HFFc6 (cell line): ENCODE measurements around the gene KIF18B. TPM values are rescaled to one million over a fixed set of nuclear protein-coding genes. Genes with fewer than 3 reads are reported as not detected.

ENCODE experiments used
- DNase-seq: peaks from one replicate; pipeline ENCODE4 v3.0.0-alpha.2; 2018
- H3K27ac Mint-ChIP-seq: 2 replicates; pipeline ENCODE4 v1.8.0; 2020; ENCODE audit warnings: mild to moderate bottlenecking, mixed read lengths
- H3K27me3 Mint-ChIP-seq: 2 replicates; pipeline ENCODE4 v1.8.0; 2021; ENCODE audit warnings: mild to moderate bottlenecking, moderate library complexity, mixed read lengths; ENCODE audit not compliant: insufficient read depth
- H3K36me3 Mint-ChIP-seq: 2 replicates; pipeline ENCODE4 v1.8.0; 2021; ENCODE audit warnings: low read depth, mixed read lengths
- H3K4me1 Mint-ChIP-seq: 2 replicates; pipeline ENCODE4 v1.8.0; 2020; ENCODE audit warnings: low read depth, mixed read lengths
- H3K4me3 Mint-ChIP-seq: 2 replicates; pipeline ENCODE4 v1.8.0; 2020; ENCODE audit warnings: mild to moderate bottlenecking, moderate library complexity, mixed read lengths
- H3K9me3 Mint-ChIP-seq: 2 replicates; pipeline ENCODE4 v1.8.0; 2020; ENCODE audit warnings: mild to moderate bottlenecking, mixed read lengths
- total RNA-seq, 6 experiments: library from RNA; stranded (reverse); fragmentation: NEBNext Ultra II Directional; extraction: Animal tissue kit (Norgen Biotek cat#: 25700); gene quantifications; 2 replicates in 1 of 6; 3 replicates in 5 of 6; pipeline ENCODE4 v1.2.3, GENCODE V29; 2021
- TF ChIP-seq, protein P1 (sequence below): fragments of 200-600 bp; sonication (generic); IDR thresholded peaks from 2 replicates; pipeline ENCODE4 v1.5.0; 2021; ENCODE audit warnings: antibody characterized with exemption, mild to moderate bottlenecking

The KIF18B gene
- total RNA-seq, 6 experiments from 2014 or later = 11.4 to 25.6 (median 24.1) TPM

DNA sequence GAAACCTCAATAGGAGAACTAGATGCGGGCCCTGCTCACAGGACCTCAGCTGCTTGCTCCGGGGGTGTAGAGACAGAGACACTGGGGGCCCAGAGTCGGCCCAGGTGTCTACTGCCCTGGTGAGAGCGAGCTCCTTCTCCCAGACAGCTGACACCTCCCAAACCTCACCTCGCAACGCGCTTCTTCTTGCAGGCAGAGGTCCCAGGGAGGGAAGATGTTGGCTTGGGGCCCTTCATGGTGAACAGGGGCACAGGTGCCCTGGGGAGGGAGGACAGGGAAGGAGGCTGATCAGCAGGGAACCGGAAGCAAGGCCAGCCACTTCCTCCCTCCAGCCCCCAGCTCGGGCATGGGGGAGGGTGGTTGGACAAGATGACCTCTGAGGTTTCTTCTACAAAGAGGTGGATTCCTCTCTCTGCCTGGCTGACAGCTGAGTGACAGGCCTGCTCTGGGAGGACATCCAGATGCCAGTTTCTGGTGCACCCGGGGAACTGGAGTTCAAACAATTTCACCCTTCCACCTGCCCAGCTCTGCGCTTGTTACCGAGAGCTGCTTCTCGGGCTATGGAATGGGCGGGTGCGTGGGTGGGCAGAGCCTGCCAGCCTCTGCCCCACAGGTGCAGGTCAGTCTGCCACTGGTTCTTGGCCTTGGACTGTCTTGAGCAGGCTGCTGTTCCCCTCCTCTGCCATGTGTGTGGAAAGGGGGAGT is 20.6 kb downstream of the KIF18B start:
- Mint-ChIP-seq H3K9me3 (no peaks in the 10 kb centered on the region), H3K4me3 (no peak overlapping the region), H3K27ac (no peak overlapping the region), H3K4me1 (no peaks in the 10 kb centered on the region), H3K36me3 (peaks cover 18% of the 10 kb centered on the region; the same call in 1 of the 2 replicates), H3K27me3 (peaks cover 5% of the 10 kb centered on the region)
- TF ChIP-seq, protein P1, sequence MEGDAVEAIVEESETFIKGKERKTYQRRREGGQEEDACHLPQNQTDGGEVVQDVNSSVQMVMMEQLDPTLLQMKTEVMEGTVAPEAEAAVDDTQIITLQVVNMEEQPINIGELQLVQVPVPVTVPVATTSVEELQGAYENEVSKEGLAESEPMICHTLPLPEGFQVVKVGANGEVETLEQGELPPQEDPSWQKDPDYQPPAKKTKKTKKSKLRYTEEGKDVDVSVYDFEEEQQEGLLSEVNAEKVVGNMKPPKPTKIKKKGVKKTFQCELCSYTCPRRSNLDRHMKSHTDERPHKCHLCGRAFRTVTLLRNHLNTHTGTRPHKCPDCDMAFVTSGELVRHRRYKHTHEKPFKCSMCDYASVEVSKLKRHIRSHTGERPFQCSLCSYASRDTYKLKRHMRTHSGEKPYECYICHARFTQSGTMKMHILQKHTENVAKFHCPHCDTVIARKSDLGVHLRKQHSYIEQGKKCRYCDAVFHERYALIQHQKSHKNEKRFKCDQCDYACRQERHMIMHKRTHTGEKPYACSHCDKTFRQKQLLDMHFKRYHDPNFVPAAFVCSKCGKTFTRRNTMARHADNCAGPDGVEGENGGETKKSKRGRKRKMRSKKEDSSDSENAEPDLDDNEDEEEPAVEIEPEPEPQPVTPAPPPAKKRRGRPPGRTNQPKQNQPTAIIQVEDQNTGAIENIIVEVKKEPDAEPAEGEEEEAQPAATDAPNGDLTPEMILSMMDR = no peak
- DNase-seq = no peak

DNA sequence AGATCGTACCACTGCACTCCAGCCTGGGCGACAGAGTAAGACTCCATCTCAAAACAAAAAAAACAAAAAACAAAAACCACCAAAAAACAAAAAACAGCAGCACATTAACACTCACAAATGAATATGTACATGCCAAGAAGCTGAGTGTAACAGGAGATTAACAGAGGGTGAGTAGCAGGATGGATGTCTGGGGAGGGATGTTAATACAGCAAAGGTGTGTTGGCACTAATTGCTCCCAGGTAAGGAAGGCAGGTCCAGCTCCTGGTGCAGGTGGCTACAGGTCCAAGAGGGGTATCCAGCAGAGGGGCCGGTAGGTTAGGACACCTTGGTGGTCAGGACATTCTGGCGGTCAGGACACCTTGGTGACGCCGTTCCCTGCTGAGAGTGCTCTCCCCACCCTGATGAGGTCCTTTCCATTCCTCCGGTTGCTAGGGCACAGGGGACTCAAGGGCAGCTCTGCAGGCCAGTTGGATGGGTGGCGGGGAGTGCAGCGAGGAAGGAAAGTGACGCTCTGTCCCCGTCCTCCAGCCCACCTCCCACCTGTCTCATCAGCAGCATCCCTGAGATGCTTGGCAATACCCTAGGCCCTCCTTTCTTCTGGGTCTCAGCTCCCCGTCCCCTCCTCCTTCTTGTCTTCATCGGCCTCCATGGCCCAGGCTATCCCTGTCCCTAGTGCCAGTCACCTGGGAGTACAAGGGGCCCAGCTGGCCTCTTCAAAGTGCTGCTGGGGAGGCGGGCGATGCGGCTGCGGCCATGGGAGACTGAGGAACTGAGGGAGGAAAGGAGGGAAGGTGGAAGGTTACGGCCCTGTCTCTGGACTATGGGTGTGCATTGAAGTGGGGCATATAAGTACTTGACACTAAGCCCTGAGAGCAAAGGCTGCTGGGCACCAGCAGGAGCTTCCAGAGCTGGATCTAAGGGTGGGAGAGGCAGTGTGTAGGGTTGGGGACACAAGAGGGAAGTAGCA is 21.6 kb downstream of the KIF18B start:
- TF ChIP-seq, protein P1 = no peak
- Mint-ChIP-seq H3K4me1 (peaks cover 6% of the 10 kb centered on the region; the same call in 1 of the 2 replicates), H3K4me3 (no peak overlapping the region), H3K9me3 (no peaks in the 10 kb centered on the region), H3K27me3 (peaks cover 6% of the 10 kb centered on the region), H3K36me3 (peaks cover 18% of the 10 kb centered on the region; the same call in 1 of the 2 replicates), H3K27ac (no peak overlapping the region)
- no peak for DNase-seq

DNA sequence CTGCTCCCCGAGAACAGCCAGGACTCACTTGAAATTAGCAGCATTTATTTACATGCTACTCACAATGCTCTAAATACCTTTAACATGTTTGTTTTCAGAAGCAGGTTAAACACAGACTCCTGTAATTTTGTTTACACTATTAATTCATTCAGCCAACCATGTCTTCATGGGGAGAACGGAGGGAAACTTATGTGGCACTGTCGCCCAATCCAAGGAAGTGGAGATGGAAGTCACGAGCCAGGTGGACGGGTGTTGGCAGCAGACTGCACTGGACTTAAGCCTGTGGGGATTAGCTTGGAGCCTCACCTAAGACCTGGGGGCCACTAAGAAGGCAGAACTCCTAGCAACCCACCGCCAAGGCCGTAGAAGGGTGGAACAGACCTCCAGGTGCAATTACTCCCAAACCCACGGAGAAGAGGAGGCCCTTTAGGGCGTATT is 23.4 kb downstream of the KIF18B start:
- Mint-ChIP-seq H3K9me3 (no peaks in the 10 kb centered on the region), H3K36me3 (peaks cover 10% of the 10 kb centered on the region; the same call in 1 of the 2 replicates), H3K27ac (no peak overlapping the region), H3K4me3 (no peak overlapping the region), H3K4me1 (peaks cover 6% of the 10 kb centered on the region; the same call in 1 of the 2 replicates), H3K27me3 (peaks cover 6% of the 10 kb centered on the region)
- DNase-seq = no peak
- TF ChIP-seq, protein P1 = no peak

DNA sequence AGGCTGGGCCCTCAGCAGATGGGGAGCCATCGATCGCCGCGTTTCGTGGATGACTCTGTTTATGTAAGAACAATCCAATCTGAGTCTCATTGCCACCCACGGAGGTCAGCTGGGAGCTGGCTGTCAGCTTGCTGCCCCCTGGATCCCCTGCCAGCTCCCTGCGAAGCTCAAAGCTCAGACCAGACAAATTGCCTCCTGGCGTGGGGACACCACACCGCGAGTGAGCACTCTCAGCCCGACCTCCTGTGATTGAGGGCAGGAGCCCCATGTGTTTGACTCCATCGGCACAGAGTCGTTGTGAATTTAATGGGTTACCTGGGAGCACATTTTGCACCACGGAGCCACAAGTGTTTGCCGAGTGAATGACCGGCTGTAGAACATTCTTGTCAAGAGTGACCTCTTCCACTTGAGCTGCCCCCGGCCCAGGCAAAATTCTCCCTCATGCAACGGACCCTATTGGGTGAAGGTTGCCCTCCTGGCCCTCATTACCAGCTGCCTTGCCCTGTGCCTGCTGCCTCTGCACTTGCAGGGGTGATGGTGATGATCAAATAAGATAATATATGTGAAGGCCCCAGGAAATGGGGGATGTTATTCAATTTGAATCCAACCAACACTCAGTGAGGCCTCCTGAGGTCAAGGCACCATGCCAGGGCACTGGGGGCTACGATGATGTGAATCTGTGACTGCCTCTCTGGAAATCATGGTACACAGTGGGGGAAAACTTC is 24.7 kb downstream of the KIF18B start:
- no peak overlapping the region for H3K27ac Mint-ChIP-seq
- no peak for DNase-seq
- H3K27me3 Mint-ChIP-seq = peaks cover 6% of the 10 kb centered on the region
- H3K4me3 Mint-ChIP-seq = no peak overlapping the region
- H3K36me3 Mint-ChIP-seq = peaks cover 10% of the 10 kb centered on the region; the same call in 1 of the 2 replicates
- no peaks in the 10 kb centered on the region for H3K9me3 Mint-ChIP-seq
- TF ChIP-seq, protein P1 = no peak
- peaks cover 6% of the 10 kb centered on the region; the same call in 1 of the 2 replicates for H3K4me1 Mint-ChIP-seq

DNA sequence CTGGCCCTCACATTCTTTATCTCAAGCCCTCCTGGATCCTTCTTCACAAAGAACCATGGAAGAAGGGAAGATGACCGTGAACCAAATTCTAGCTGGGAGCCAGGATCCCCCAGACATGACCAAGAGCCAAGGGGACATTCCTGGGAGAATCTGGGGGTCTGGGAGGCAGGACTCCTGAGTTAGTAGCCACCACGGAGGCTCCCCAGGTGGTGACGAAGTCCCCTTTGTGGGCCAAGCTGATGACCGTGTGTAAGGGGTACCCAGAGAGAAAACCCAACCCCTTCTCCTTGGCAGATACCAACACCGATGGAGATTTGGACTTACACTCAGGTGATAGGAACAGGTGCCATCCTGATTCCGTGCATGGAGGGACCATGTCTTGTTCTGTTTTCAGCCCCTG is 25.4 kb downstream of the KIF18B start:
- Mint-ChIP-seq H3K4me1 (peaks cover 6% of the 10 kb centered on the region; the same call in 1 of the 2 replicates), H3K27me3 (peaks cover 6% of the 10 kb centered on the region), H3K4me3 (no peak overlapping the region), H3K36me3 (peaks cover 10% of the 10 kb centered on the region; the same call in 1 of the 2 replicates), H3K9me3 (no peaks in the 10 kb centered on the region), H3K27ac (no peak overlapping the region)
- TF ChIP-seq, protein P1 = no peak
- DNase-seq = no peak
